HepG2 (cell line): Measurements from ENCODE around the gene SND1. TPM values are rescaled to one million over a fixed set of nuclear protein-coding genes. Genes with fewer than 3 reads are reported as not detected.

Experiments used
- ATAC-seq: fragments of 200-7000 bp; cut with Tn5 transposase; 3 replicates; pipeline ENCODE4 v1.9.1; 2020; ENCODE audit warnings: mild to moderate bottlenecking, moderate library complexity
- BruUV-seq: library from RNA; stranded (reverse); fragments of 400-500 nt; replicated peaks from 2 replicates; lab custom pipeline; 2021; lab: Mats Ljungman, UMichigan
- CTCF ChIA-PET: fragments of 300-600 bp; formaldehyde crosslinking; extraction: SDS; loops from one replicate; lab custom pipeline; 2021; ENCODE audit warnings: low total read pairs, inconsistent platforms, low intra/inter-chr PET ratio; lab: Yijun Ruan, JAX
- POLR2A ChIA-PET: fragments of 350-600 bp; sonication (Branson Sonifier 250); formaldehyde crosslinking; loops from one replicate; lab custom pipeline; 2020; ENCODE audit warnings: antibody characterized with exemption, inconsistent platforms; lab: Yijun Ruan, JAX
- DNase-seq: peaks from one replicate; pipeline ENCODE4 v3.0.0-alpha.2; 2015; ENCODE audit warnings: low spot score
- FAIRE-seq: peaks from 3 replicates; lab custom pipeline; 2011; peaks lifted over from hg19 to GRCh38; lab: Jason Lieb, UNC
- H2AFZ ChIP-seq: one replicate; pipeline ENCODE4 v1.6.1; 2011; ENCODE audit warnings: low read length, inconsistent platforms
- H3K27ac ChIP-seq: fragments of 300-600 bp; 3 replicates; pipeline ENCODE4 v1.8.0; 2011; ENCODE audit warnings: mixed run types, mild to moderate bottlenecking, mixed read lengths, low read length, inconsistent platforms; ENCODE audit not compliant: insufficient read depth; ENCODE audit errors: extremely low read length
- H3K27me3 ChIP-seq, 2 experiments: fragments of 200-600 bp in 1 of 2; 2 replicates in 1 of 2; 3 replicates in 1 of 2; pipeline versions ENCODE4 v1.6.0 to v1.8.0; 2011; ENCODE audit warnings: low read length in 2 of 2, mild to moderate bottlenecking in 2 of 2, moderate library complexity in 2 of 2, inconsistent platforms in 1 of 2; ENCODE audit not compliant: insufficient read depth in 2 of 2, control insufficient read depth in 1 of 2
- H3K36me3 ChIP-seq, 2 experiments: fragments of 200-600 bp in 1 of 2; replicated peaks in 1 of 2; 2 replicates in 1 of 2; 3 replicates in 1 of 2; pipeline versions ENCODE4 v1.5.1 to v1.8.0; 2011; ENCODE audit warnings: low read length in 2 of 2, inconsistent platforms in 1 of 2; ENCODE audit not compliant: insufficient read depth in 2 of 2, control insufficient read depth in 1 of 2
- H3K4me1 ChIP-seq: 2 replicates; pipeline ENCODE4 v1.5.1; 2012; ENCODE audit warnings: low read length, inconsistent platforms; ENCODE audit not compliant: insufficient read depth
- H3K4me2 ChIP-seq: 2 replicates; pipeline ENCODE4 v1.6.0; 2011; ENCODE audit warnings: low read depth, low read length, inconsistent platforms
- H3K4me3 ChIP-seq, 3 experiments: fragments of 200-600 bp in 1 of 3; sonication (generic), shearing (Covaris generic) in 1 of 3; replicated peaks in 1 of 3; 2 replicates each; pipeline ENCODE4 v1.5.1; 2011 to 2016; ENCODE audit warnings: low read length in 3 of 3, inconsistent platforms in 2 of 3, low read depth in 2 of 3, mild to moderate bottlenecking in 2 of 3, control low read depth in 1 of 3, mixed read lengths in 1 of 3; ENCODE audit not compliant: insufficient read depth in 1 of 3
- H3K79me2 ChIP-seq: one replicate; pipeline ENCODE4 v1.6.1; 2011; ENCODE audit warnings: low read length, inconsistent platforms; ENCODE audit not compliant: insufficient read depth
- H3K9ac ChIP-seq: 2 replicates; pipeline ENCODE4 v1.6.0; 2011; ENCODE audit warnings: mild to moderate bottlenecking, low read depth, low read length, inconsistent platforms; ENCODE audit not compliant: insufficient read depth
- H3K9me3 ChIP-seq: 2 replicates; pipeline ENCODE4 v1.5.1; 2012; ENCODE audit warnings: mild to moderate bottlenecking, low read length
- H4K20me1 ChIP-seq: 2 replicates; pipeline ENCODE4 v1.6.0; 2011; ENCODE audit warnings: inconsistent platforms, mild to moderate bottlenecking, low read length, moderate library complexity; ENCODE audit not compliant: insufficient read depth
- BORCS8-MEF2B ChIP-seq: sonication (generic); formaldehyde crosslinking; IDR thresholded peaks from 2 replicates; pipeline ENCODE4 v1.8.0; 2022; ENCODE audit warnings: mild to moderate bottlenecking, missing genetic modification reagents
- CENPT ChIP-seq: sonication (generic); formaldehyde crosslinking; IDR thresholded peaks from 2 replicates; pipeline ENCODE4 v1.8.0; 2022; ENCODE audit warnings: low read depth, mild to moderate bottlenecking, moderate library complexity, missing genetic modification reagents
- KDM5B ChIP-seq: sonication (generic); formaldehyde crosslinking; IDR thresholded peaks from 2 replicates; pipeline ENCODE4 v1.4.0; 2020; ENCODE audit warnings: missing genetic modification reagents, mild to moderate bottlenecking, borderline replicate concordance
- NFE2 ChIP-seq: sonication (generic); formaldehyde crosslinking; IDR thresholded peaks from 2 replicates; pipeline ENCODE4 v1.4.0; 2020; ENCODE audit warnings: missing genetic modification reagents
- NFYB ChIP-seq: sonication (generic); formaldehyde crosslinking; IDR thresholded peaks from 2 replicates; pipeline ENCODE4 v1.4.0; 2020; ENCODE audit warnings: missing genetic modification reagents
- REPIN1 ChIP-seq: sonication (generic); formaldehyde crosslinking; IDR thresholded peaks from 2 replicates; pipeline ENCODE4 v1.8.0; 2022; ENCODE audit warnings: missing genetic modification reagents, low read depth, mild to moderate bottlenecking, borderline replicate concordance
- TBX2 ChIP-seq: sonication (generic); formaldehyde crosslinking; IDR thresholded peaks from 2 replicates; pipeline ENCODE4 v1.5.0; 2020; ENCODE audit warnings: missing genetic modification reagents, mild to moderate bottlenecking, borderline replicate concordance
- TCF12 ChIP-seq, 2 experiments: fragments of 450-650 bp in 1 of 2; sonication (generic) in 1 of 2; formaldehyde crosslinking in 1 of 2; IDR thresholded peaks; 2 replicates each; pipeline versions ENCODE4 v1.6.1 to v1.8.0; 2017 to 2022; ENCODE audit warnings: antibody characterized with exemption in 1 of 2, mild to moderate bottlenecking in 1 of 2, missing genetic modification reagents in 1 of 2, moderate library complexity in 1 of 2
- TCF7 ChIP-seq: sonication (generic); IDR thresholded peaks from 2 replicates; pipeline ENCODE4 v1.6.1; 2016; ENCODE audit warnings: antibody characterized with exemption, low read depth
- TFDP1 ChIP-seq: IDR thresholded peaks from 2 replicates; pipeline ENCODE4 v1.6.1; 2016; ENCODE audit warnings: missing compliant biosample characterization, missing genetic modification reagents, borderline replicate concordance
- ZBTB2 ChIP-seq: sonication (generic); formaldehyde crosslinking; IDR thresholded peaks from 2 replicates; pipeline ENCODE4 v1.8.0; 2022; ENCODE audit warnings: low read depth, missing genetic modification reagents
- ZMYM2 ChIP-seq: sonication (generic); formaldehyde crosslinking; IDR thresholded peaks from 2 replicates; pipeline ENCODE4 v1.8.0; 2022; ENCODE audit warnings: mild to moderate bottlenecking, missing genetic modification reagents
- ZNF446 ChIP-seq: sonication (generic); formaldehyde crosslinking; IDR thresholded peaks from 2 replicates; pipeline ENCODE4 v1.5.0; 2020; ENCODE audit warnings: mild to moderate bottlenecking, missing genetic modification reagents
- WGBS: methylation state at CpG from one replicate; pipeline ENCODE4 v1.1.6; 2017; ENCODE audit warnings: low lambda C conversion rate; 5-methylcytosine and 5-hydroxymethylcytosine counted together
- in situ Hi-C: cut with HindIII; loops from 2 replicates; pipeline ENCODE4 v1.10.0; 2017; ENCODE audit warnings: low pct_unique_long_range_greater_than_20kb; ENCODE audit not compliant: extremely low pct_ligation_motif_present
- intact Hi-C: fragments of 100-400 bp; cut with micrococcal nuclease; formaldehyde crosslinking; loops from one replicate; pipeline ENCODE4 v1.10.0; 2022; ENCODE audit not compliant: unreplicated experiment
- polyA plus RNA-seq, 8 experiments: library from polyadenylated mRNA; depleted of rRNA in 3 of 8; stranded (reverse) in 7 of 8; unstranded in 1 of 8; fragments of >200 nt; fragmentation: Illumina TruSeq in 4 of 8; extraction: Trizol in 4 of 8; gene quantifications; 2 replicates each; pipeline versions ENCODE4 v1.2.1 to v1.2.3, GENCODE V29; 2011 to 2016; ENCODE audit warnings: low read depth in 4 of 8, missing spikeins in 1 of 8, mixed read lengths in 1 of 8; ENCODE audit not compliant: insufficient read depth in 1 of 8
- total RNA-seq, 5 experiments: library from RNA; depleted of rRNA; stranded (reverse); fragments of >200 nt; fragmentation: Illumina TruSeq; extraction: Trizol; gene quantifications; 2 replicates each; pipeline ENCODE4 v1.2.3, GENCODE V29; 2016; ENCODE audit warnings: low read depth in 1 of 5
- TF ChIP-seq, protein P1 (sequence below): sonication (generic); formaldehyde crosslinking; IDR thresholded peaks from 2 replicates; pipeline ENCODE4 v1.8.0; 2022; ENCODE audit warnings: mild to moderate bottlenecking, missing genetic modification reagents, borderline replicate concordance

Gene SND1
- total and polyA plus RNA-seq, 2 of the 13 experiments (the other 11 are each of a cell fraction or from before 2014, with no cell fraction given), result 110 to 182 TPM

DNA sequence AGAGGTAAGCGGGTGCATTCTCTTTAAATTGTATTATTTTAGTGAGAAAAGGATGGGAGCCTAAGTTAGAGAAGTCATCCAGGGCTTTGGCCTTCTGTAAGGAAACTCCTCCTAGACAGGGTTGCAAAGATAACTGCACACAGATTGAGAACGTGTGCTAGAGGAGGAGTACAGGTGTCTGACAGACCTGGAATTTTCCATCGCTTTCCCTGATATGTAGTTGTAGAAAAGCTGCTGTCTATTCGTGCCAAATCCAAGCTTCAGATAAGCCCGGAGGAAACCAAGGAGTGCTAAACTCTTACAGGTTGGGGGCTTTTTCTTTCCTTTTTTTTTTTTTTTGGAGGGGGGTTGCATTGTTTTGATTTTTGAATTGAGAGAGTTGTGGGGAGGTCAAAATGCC is 356.1 kb downstream of the SND1 start (continued):
- no peak for TF ChIP-seq TFDP1 (CRISPR knock-in tag)
- no peak for TF ChIP-seq TBX2 (CRISPR knock-in tag)
- no peak for TF ChIP-seq ZBTB2 (CRISPR knock-in tag)
- TF ChIP-seq NFE2, result no peak

- TSS peak; percentile 32 for BruUV-seq
- FAIRE-seq (no peak), ATAC-seq (no peak), DNase-seq (no peak)
- in situ Hi-C loops (no loop called here), intact Hi-C loops (loop anchor here (10.0 kb wide), 1 partner anchor 104 kb away; no protein-coding TSS in a partner anchor)
- Histone ChIP-seq H4K20me1 (peaks cover 11% of the 10 kb centered on the region), H3K4me1 (peaks cover 39% of the 10 kb centered on the region), H3K27ac (no peak overlapping the region), H3K36me3 (peaks cover 11 to 31% of the 10 kb centered on the region in 2 experiments; a peak in 4 of 5 replicates), H3K9me3 (no peaks in the 10 kb centered on the region), H3K9ac (no peak overlapping the region), H2AFZ (no peak overlapping the region), H3K27me3 (no peaks in the 10 kb centered on the region), H3K4me2 (no peak overlapping the region), H3K79me2 (no peaks in the 10 kb centered on the region), H3K4me3 (no peak overlapping the region)
- CTCF ChIA-PET, result no interaction called here
- WGBS, result 95% methylated on average over 2 of the region's 2 CpGs
- POLR2A ChIA-PET, result no interaction called here
- TF ChIP-seq, protein P1, sequence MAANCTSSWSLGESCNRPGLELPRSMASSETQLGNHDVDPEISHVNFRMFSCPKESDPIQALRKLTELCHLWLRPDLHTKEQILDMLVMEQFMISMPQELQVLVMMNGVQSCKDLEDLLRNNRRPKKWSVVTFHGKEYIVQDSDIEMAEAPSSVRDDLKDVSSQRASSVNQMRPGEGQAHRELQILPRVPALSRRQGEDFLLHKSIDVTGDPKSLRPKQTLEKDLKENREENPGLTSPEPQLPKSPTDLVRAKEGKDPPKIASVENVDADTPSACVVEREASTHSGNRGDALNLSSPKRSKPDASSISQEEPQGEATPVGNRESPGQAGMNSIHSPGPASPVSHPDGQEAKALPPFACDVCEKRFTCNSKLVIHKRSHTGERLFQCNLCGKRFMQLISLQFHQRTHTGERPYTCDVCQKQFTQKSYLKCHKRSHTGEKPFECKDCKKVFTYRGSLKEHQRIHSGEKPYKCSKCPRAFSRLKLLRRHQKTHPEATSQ (CRISPR knock-in tag), result no peak
- TF ChIP-seq TCF7 (no peak), BORCS8-MEF2B (CRISPR knock-in tag) (no peak), ZMYM2 (CRISPR knock-in tag) (no peak), ZNF446 (CRISPR knock-in tag) (no peak), NFYB (no peak), REPIN1 (CRISPR knock-in tag) (no peak), CENPT (CRISPR knock-in tag) (no peak), KDM5B (CRISPR knock-in tag) (no peak), TCF12 (IDR thresholded peaks at IDR 0.05) (no peak), TCF12 (CRISPR knock-in tag; IDR thresholded peaks at IDR 0.05) (no peak)
These were observed 356.8 kb downstream of the SND1 start for GRCh38 chr7:128008744-128009143.
